ENCODE results near the gene RTP1.
"Not testable (repeated sequence)": the region's sequence is repeated elsewhere in the genome, so short reads cannot be mapped to it uniquely, and the experiment has no call there.

Gene RTP1

DNA sequence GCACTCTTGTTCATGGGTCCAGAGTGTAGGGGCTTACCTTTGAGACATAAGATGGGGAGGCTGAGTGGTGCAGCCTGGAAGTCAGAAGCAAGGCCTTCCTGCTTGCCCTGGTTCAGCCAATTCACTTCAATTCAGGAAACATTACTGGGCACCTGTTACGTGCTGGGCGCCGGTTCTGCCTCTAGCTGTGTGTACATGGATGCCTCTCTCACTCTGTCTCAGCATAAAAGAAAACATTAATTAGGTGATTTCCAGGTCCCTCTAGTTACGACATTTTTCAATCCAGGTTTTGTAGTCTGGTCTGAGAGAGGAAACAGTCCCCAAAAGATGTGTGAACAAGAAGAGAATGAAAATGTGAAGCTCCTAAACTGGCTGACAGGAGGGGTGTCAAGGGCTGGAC, 1.2 kb downstream of the RTP1 start:
- no peak for DNase-seq (ENCODE audit: low spot score)

- not testable (repeated sequence) for DNase-seq (ENCODE audit: low spot score)
Measured at GRCh38 chr3:187199463-187200050, 2.3 kb downstream of the RTP1 start.

DNA sequence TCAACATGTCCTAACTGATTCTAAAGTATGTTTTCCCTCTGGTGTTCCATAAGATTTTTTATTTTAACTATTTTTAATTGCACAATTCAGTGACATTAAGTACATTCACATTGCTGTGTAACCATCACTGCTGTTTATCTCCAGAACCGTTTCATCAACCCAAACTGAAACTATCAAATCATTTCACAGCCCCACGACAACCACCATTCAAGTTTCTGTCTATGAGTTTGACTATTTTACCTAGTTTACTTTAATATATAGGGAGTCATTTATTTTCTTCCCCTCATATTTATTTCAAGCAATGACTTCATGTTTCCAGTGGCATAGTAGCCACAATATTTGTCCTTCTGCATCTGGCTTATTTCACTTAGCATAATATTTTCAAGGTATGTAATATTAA, 8.4 kb downstream of the RTP1 start:
- DNase-seq (ENCODE audit: low spot score) = no peak

DNA sequence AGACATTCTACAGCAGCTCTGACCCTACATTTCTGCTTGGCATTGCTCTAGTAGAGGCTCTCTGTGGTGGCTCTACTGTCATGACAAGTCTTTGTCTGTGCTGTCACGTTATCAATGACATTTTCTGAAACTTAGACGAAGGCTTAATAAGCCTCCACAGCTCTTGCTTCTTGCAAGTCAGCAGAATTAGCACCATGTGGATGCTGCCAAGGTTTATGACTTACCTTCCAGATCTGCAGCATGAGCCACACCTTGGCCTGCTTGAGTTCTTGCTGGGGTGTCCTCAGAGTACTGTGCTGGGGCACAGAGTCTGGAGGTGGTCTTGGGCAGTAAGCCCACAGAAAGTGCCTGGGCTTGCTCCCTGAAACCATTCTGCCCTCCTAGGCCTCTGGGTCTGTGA, 9.8 kb downstream of the RTP1 start:
- no peak for DNase-seq (ENCODE audit: low spot score)

DNA sequence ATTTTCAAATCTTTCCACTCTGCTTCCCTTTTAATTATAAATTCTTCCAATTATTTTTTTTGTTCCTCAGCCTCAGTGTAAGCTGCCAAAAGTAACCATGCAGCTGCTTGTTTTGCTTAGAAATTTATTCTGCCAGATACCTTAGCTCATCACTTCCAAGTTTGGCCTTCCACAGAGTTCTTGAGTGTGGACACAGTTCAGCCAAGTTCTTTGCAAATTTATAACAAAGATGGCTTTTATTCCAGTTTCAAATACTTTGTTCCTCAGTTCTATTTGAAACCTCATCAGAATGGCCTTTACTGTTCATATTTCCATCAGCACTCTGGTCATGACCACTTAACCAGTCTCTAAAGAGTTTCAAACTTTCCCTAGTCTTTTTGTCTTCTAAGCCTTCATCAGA, 10.3 kb downstream of the RTP1 start:
- DNase-seq (ENCODE audit: low spot score) = no peak

DNA sequence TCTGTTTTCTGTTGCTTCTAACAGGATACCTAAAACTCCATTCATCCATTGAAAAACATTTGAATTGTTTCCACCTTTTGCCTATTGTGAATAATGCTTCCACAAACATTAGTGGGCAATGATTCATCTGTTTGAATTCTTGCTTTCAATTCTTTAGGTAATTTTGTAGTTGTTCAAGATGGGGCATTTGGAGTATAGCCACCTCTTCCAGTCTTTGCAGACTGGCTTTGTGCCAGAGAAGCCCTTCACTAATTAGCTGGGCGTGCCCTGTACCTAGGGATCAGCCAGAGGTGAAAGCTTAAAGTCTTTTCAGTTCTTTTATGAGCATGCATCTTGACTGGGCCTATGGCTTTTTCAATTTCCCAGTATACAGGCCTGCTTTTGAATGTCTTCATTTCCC, 10.9 kb downstream of the RTP1 start:
- DNase-seq (ENCODE audit: low spot score) = no peak

- DNase-seq (ENCODE audit: low spot score) = no peak
Measured at GRCh38 chr3:187209491-187209890, 12.2 kb downstream of the RTP1 start.

GRCh38 chr3:187210091-187210490, 12.8 kb downstream of the RTP1 start:
- no peak for DNase-seq (ENCODE audit: low spot score)

DNA sequence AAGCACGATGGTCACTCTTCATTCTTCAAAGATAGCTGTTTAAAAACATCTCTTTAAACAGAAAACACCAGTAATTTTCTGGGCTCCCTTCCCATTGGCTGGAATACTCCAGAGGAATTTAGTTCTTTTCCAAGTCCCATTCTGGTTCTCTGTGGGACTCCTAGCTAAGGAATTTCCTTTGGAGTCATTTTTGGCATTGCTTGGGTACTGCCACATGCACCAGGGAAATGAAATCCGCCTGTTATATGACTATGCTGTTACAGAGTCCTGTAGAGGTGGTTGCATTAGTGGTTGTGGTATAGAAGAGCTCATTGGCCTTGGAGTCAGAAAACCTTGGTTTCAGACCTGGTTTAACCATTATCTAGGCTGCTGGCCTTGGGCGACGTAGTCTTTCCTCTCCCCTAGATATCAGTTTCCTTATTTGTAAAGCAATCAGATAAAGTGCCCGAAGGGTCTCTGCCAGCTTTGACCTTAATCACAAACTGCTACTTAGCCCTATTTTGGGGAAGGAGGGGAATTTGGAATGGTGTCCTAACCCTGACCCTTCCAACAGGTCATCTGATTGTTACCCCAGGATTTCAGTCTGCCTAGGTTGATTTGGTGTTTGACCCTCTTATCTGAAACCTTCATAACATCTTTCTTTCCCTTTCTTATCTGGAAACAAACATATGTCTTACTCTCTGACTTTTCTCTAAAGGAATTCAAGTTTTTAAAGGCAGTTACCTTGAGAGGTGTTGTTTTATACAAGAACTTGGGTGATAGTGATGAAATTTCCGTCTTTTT, 13.4 kb downstream of the RTP1 start:
- no peak for DNase-seq (ENCODE audit: low spot score)

DNA sequence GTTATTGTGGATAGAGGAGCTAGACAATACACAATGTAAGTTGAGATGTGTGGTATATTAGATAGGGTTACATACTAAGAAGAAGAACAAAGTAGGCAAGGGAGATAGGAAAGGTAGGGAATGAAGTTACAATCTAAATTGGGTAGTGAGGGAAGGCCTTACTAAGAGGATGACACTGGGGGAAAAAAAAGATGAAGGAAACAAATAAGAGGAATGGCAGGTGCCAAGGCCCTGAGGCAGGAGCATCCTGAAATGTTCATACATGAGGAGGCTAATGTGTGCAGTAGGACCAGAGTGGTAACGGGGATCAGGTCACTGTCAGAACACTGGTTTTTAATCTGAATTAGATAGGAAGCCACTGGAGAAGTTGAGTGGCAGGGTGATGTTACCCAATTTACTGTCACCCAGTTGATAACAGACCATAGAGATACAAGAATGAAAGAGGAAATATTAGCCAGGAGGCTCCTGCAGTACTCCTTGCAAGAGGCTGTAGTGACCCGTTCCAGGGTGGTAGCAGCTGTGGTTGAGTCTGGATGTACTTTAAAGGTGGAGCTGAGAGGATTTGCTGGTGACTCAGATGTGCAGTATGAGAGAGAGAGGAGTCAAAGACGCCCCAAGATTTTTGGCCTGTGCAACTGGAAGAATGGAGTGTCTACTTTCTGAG, 14.4 kb downstream of the RTP1 start:
- DNase-seq (ENCODE audit: low spot score) = no peak

DNA sequence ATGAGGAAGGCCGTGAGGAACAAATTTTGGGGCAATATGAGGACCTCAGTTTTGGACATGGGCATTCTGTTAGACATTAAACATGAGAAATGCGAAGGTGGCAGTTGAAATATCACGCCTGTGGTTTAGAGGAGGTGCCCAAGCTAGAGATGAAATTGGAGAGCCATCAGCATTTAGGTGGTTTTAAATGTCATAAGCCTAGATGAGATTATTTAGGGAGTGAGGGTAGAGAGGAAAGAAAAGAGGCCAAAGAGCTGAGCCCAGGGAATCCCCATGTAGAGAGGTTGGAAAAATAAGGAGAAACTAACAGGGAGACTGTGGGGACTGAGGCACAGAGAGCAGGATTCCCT, 14.9 kb downstream of the RTP1 start:
- no peak for DNase-seq (ENCODE audit: low spot score)

DNA sequence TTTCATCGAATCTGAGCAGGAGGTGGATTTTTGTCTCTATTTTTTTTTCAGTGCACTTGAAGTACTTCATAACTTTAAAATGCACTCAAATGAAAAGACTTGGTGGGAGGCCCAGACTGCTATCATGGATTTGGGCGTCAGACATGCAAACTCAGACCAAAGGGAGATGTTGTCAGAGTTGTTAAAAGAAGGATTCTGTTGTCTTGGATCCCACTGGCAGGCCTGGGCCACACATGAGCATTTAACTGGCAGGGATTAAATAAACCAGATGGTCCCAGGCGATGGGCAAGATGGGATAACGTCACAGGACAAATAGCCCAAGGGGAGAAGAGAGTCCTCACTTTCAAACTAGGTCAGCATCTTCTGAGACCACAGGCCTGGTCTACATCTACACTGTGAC, 15.4 kb downstream of the RTP1 start:
- DNase-seq (ENCODE audit: low spot score) = no peak

DNA sequence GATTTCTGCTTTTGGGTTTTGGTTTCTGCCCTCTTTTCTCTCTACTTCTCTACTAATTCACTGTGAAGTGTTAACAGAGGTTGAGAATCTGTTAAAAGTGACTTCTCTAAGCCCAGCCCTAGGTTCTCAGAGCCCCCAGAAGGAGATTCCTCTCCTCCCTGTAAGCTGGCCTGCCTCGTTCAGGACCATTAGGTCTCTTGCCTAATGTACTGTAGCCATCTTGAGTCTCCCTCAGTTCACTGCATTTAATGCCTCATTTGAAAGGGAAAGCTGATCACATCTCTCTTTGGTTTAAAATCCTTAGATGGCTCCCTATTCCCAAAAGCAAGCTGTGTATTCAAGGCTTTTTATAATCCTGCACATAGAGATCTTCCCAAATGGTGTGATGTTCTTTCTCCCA, 16.3 kb downstream of the RTP1 start:
- DNase-seq (ENCODE audit: low spot score) = no peak

DNA sequence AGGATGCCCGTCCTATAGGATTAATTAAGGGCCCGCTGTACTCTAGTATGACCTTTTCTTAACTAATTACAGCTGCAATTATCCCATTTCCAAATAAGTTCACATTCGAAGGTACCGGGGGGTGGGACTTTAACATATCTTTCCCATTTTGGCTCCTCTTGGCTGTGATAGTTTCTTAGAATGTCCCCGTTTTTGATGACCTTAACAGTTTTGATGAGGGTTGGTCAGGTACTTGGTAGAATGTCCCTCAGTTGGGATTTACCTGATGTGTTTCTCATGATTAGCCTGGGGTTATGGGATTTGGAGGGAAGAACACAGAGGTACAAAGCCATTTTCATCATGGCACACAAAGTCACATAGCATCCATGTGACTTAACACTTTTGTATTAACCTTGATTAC, 18.2 kb downstream of the RTP1 start:
- DNase-seq (ENCODE audit: low spot score) = no peak

GRCh38 chr3:187222801-187223200, 25.5 kb downstream of the RTP1 start:
- DNase-seq (ENCODE audit: low spot score) = no peak

DNA sequence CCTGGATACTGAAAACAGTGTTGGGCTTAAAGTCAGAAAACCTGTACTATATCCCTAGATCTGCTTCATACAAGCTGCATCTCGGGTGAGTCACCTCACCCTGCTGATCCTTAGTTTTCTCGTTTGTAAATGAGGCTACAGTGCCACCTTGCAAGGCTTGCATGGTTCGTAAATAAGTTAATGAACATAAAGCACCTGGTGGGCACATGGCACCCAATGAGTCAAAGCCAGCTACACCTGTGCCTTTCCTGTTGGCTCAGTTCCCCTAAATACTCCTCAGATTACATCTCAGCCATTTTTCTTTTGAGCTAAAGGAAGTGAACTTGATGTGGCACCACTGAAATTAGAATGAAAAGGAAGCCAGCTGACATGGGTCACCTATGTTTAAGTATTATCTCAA, 26.5 kb downstream of the RTP1 start:
- no peak for DNase-seq (ENCODE audit: low spot score)

GRCh38 chr3:187227658-187228258, 30.5 kb downstream of the RTP1 start:
- DNase-seq (ENCODE audit: low spot score) = no peak

- DNase-seq (ENCODE audit: low spot score) = no peak
Measured at GRCh38 chr3:187228740-187229139, 31.5 kb downstream of the RTP1 start.

DNA sequence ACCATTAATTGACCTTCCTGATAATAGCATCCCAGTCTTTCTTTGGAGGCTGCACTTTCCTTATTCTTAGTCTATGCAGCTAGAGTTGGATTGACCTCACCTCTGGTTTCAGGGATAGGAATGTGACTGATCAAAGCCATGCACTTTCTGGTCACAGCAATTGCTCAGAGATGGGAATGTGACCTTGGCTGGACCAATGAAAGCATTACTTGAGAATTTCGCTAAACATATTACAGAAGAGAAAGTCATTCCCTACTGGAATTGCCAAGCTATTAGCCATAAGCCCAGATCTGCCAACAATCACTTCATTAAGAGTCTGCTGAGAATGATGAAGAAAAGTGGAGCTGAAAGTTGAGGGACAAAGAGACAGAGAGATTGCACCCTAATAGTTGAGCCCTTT, 32.7 kb downstream of the RTP1 start:
- no peak for DNase-seq (ENCODE audit: low spot score)

GRCh38 chr3:187236962-187237361, 39.7 kb downstream of the RTP1 start:
- no peak for DNase-seq (ENCODE audit: low spot score)

DNA sequence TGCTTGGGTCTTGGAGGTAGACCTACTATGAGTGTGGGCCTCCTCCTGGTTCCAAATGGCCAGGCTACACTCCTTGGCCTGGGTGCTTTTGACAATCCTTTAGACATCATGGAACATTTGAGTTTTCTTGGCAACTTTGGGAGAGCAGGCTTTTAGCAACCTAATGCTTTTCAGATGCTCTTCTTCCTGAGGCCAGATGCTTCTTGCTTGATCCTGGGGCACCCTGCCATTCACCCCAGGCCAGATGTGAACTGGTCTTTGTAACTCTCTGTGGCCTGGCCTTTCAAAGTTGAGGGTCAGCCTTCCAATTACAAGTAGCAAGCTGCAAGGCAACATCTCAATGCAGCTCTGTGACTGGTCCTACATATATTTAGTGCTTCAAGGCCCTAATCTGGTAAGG, 40.5 kb downstream of the RTP1 start:
- no peak for DNase-seq (ENCODE audit: low spot score)

DNA sequence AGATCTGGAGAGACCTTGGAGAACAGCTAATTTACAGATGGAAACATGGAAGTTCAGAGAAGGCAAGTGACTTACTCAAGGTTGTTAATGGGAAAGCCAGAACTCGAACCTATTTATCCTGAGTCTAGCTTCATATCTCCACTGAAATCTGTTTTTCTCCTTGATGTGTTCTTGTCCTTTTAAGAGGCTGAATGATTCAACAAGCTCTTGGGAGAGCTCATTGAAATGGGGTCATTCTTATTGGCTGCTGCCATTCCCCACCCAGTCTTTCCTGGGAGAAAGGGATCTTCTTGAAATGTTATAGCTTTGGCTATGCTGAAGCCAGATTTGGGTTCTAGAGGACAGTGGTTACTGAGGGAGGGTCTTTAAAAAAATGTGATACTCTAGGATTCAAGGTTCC, 41.0 kb downstream of the RTP1 start:
- no peak for DNase-seq (ENCODE audit: low spot score)

DNA sequence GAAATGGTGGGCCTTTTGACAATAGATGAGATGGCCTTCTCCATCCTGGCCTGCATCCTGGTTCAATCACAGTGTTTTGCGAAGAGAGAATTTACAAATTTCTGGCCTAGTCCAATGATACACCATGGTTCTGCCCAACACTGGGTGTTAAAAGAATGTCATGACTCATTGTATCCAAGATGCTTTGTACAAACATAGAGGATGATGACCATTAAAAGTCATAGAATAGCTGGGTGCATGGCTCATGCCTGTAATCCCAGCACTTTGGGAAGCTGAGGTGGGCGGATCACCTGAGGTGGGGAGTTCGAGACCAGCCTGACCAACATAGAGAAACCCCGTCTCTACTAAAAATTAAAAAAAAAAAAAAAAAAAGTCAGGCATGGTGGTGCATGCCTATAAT, 41.5 kb downstream of the RTP1 start:
- DNase-seq (ENCODE audit: low spot score) = not testable (repeated sequence)
